ENCODE data around the gene DHCR7.

Gene DHCR7

DNA sequence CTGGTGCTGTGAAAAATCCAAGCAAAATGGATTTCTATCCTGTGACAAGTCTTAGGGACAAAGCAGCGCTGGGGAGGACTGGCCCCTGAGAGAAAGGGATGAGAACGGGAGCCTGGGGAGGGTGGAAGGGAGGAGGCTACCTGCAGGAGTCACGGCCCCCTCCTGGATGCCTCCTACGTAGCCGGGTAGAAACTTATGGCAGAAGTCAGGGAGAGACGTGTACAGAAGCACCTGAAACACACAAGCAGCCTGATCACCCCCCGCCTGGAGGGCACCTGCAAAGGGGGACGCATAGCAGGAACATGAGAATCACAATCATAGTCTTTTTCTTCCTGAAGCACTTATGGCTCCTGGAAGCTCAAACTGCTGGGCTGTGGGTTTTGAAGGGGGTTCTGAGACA is 6.1 kb downstream of the DHCR7 start:
- TF ChIP-seq, protein P1, sequence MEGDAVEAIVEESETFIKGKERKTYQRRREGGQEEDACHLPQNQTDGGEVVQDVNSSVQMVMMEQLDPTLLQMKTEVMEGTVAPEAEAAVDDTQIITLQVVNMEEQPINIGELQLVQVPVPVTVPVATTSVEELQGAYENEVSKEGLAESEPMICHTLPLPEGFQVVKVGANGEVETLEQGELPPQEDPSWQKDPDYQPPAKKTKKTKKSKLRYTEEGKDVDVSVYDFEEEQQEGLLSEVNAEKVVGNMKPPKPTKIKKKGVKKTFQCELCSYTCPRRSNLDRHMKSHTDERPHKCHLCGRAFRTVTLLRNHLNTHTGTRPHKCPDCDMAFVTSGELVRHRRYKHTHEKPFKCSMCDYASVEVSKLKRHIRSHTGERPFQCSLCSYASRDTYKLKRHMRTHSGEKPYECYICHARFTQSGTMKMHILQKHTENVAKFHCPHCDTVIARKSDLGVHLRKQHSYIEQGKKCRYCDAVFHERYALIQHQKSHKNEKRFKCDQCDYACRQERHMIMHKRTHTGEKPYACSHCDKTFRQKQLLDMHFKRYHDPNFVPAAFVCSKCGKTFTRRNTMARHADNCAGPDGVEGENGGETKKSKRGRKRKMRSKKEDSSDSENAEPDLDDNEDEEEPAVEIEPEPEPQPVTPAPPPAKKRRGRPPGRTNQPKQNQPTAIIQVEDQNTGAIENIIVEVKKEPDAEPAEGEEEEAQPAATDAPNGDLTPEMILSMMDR (IDR thresholded peaks at IDR 0.05; ENCODE audit: insufficient read depth, low read length, poor library complexity, severe bottlenecking), result no peak
- TF ChIP-seq EZH2phosphoT487 (conservative IDR thresholded peaks at IDR 0.05; ENCODE audit: low read length), result no peak
- Histone ChIP-seq H3K36me3 (ENCODE audit: low read length) (peaks cover 12% of the 10 kb centered on the region), H3K9me3 (ENCODE audit: insufficient read depth, low read length) (no peaks in the 10 kb centered on the region), H3K79me2 (ENCODE audit: insufficient read depth, low read length) (peaks cover 4% of the 10 kb centered on the region; the same call in 1 of the 2 replicates), H3F3A (ENCODE audit: insufficient read depth) (no peaks in the 10 kb centered on the region), H3K4me2 (ENCODE audit: low read depth, low read length, poor library complexity, severe bottlenecking) (no peak overlapping the region), H3K9me2 (replicated peaks; ENCODE audit: insufficient read depth, low read length) (no peaks in the 10 kb centered on the region), H4K20me1 (ENCODE audit: low read depth, low read length) (no peaks in the 10 kb centered on the region), H3K27me3 (ENCODE audit: low read length) (no peaks in the 10 kb centered on the region), H3K9ac (ENCODE audit: low read length) (no peak overlapping the region), H3K4me3 (ENCODE audit: insufficient read depth, low read length, poor library complexity, severe bottlenecking) (no peak overlapping the region), H3K27ac (ENCODE audit: low read depth, low read length) (no peak overlapping the region), H2AFZ (ENCODE audit: low read depth, low read length, severe bottlenecking) (no peak overlapping the region)

DNA sequence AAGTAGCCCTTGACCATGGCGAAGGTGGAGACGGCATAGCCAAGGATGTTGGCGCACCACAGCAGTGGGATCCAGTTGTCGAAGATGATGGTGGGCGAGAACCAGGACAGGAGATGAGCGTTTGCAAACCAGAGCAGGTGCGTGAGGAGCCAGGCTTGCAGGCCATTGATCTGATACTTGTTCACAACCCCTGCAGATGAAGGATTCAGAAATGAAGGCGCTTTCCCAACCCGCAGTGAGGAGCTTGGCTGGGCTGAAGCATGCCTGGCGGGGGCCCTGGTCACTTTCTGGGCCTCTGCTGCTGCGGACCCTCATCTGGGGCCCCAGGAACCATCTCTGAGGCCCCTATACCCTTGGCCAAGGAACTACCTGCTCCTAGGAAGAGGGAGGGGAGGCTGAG is 6.9 kb downstream of the DHCR7 start:
- no peak overlapping the region for H3K4me2 ChIP-seq (ENCODE audit: low read depth, low read length, poor library complexity, severe bottlenecking)
- no peaks in the 10 kb centered on the region for H3F3A ChIP-seq (ENCODE audit: insufficient read depth)
- H3K4me3 ChIP-seq (ENCODE audit: insufficient read depth, low read length, poor library complexity, severe bottlenecking), result no peak overlapping the region
- no peak overlapping the region for H3K27ac ChIP-seq (ENCODE audit: low read depth, low read length)
- no peak for TF ChIP-seq EZH2phosphoT487 (conservative IDR thresholded peaks at IDR 0.05; ENCODE audit: low read length)
- TF ChIP-seq, protein P1 (IDR thresholded peaks at IDR 0.05; ENCODE audit: insufficient read depth, low read length, poor library complexity, severe bottlenecking), result no peak
- no peaks in the 10 kb centered on the region for H3K27me3 ChIP-seq (ENCODE audit: low read length)
- peaks cover 5% of the 10 kb centered on the region for H3K36me3 ChIP-seq (ENCODE audit: low read length)
- H3K9me2 ChIP-seq (replicated peaks; ENCODE audit: insufficient read depth, low read length), result no peaks in the 10 kb centered on the region
- H2AFZ ChIP-seq (ENCODE audit: low read depth, low read length, severe bottlenecking), result no peak overlapping the region
- H3K9me3 ChIP-seq (ENCODE audit: insufficient read depth, low read length), result no peaks in the 10 kb centered on the region
- no peaks in the 10 kb centered on the region for H4K20me1 ChIP-seq (ENCODE audit: low read depth, low read length)
- H3K79me2 ChIP-seq (ENCODE audit: insufficient read depth, low read length), result no peaks in the 10 kb centered on the region
- H3K9ac ChIP-seq (ENCODE audit: low read length), result no peak overlapping the region

DNA sequence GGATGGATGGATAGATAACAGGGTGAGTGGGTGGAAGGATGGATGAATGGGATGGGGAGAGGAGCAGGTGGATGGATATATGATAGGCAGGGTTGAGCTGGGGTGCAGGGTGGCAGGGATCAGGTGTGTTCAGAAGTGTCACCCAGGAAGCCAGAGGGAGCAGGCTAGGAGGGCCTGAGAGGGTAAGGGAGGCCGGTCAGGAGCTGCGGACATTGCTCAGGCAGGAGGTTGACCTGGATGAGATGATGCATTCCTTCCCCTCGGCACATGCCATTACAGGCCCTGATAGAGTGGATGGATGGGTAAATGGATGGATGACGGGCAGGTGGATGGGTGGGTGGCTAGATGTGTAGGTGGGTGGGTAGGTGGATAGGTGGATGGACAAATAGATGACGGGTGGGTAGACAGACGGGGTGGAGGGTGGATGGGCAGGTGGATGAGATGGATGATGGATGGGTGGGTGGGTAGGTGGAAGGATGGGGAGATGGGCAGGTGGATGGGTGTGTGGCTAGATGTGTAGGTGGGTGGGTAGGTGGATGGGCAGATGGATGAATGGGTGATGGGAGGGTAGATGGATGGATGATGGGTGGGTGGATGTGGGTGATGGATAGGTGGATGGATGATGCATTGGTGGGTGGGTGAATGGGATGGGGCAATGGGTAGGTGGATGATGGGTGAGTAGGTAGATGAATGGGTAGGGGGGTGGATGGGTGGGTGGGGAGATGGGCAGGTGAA is 8.0 kb downstream of the DHCR7 start:
- no peaks in the 10 kb centered on the region for H4K20me1 ChIP-seq (ENCODE audit: low read depth, low read length)
- no peak overlapping the region for H3K4me2 ChIP-seq (ENCODE audit: low read depth, low read length, poor library complexity, severe bottlenecking)
- no peaks in the 10 kb centered on the region for H3K9me2 ChIP-seq (replicated peaks; ENCODE audit: insufficient read depth, low read length)
- no peak overlapping the region for H3K27ac ChIP-seq (ENCODE audit: low read depth, low read length)
- TF ChIP-seq EZH2phosphoT487 (conservative IDR thresholded peaks at IDR 0.05; ENCODE audit: low read length), result no peak
- TF ChIP-seq, protein P1 (IDR thresholded peaks at IDR 0.05; ENCODE audit: insufficient read depth, low read length, poor library complexity, severe bottlenecking), result no peak
- H3K27me3 ChIP-seq (ENCODE audit: low read length), result no peaks in the 10 kb centered on the region
- H3K9ac ChIP-seq (ENCODE audit: low read length), result no peak overlapping the region
- no peaks in the 10 kb centered on the region for H3F3A ChIP-seq (ENCODE audit: insufficient read depth)
- H3K79me2 ChIP-seq (ENCODE audit: insufficient read depth, low read length), result no peaks in the 10 kb centered on the region
- H3K36me3 ChIP-seq (ENCODE audit: low read length), result no peaks in the 10 kb centered on the region; the same call in 1 of the 2 replicates
- no peak overlapping the region for H3K4me3 ChIP-seq (ENCODE audit: insufficient read depth, low read length, poor library complexity, severe bottlenecking)
- no peak overlapping the region for H2AFZ ChIP-seq (ENCODE audit: low read depth, low read length, severe bottlenecking)
- no peaks in the 10 kb centered on the region for H3K9me3 ChIP-seq (ENCODE audit: insufficient read depth, low read length)

Data from SU-DHL-6 (cell line).